ENCODE data around the gene PLCL1. TPM values are rescaled to one million over a fixed set of nuclear protein-coding genes. Genes with fewer than 3 reads are reported as not detected.

The PLCL1 gene
- total RNA-seq, 1 experiment from 2014 or later: 0.07 TPM

DNA sequence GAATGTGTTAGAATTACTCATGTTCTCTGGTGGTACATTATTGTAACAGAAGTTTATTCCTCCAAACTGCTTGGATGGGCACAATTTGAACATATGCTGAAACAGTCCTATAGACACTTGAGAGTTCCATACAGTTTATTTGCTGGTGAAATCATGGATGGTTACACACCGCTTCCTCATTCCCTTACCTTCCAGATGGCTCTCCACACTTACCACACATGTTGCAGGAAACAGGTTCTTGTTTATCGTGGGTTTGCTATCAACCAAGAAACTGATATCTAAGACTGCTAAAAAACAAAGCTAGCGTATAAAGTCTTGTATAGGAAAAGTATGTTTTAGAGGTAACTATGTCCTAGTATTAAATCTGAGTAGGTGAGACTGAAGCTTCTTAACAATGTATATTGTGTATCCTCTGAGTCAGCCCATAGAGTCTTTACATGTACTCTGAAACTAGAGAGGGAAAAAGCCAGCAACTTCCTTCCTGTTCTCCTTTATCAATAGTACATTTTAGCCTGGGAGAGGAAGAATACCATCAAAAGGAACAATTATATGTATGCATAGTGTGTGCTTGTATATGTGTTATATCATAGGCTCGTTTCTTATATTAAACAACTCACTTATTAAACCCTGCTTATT is 313.1 kb downstream of the PLCL1 start:
- Histone ChIP-seq H3K36me3 (ENCODE audit: control insufficient read depth in 1 of 2, insufficient read depth in 2 of 2, low read length in 2 of 2) (no peaks in the 10 kb centered on the region), H3K4me2 (ENCODE audit: low read length) (no peak overlapping the region), H3K27me3 (ENCODE audit: insufficient read depth, low read length) (peaks cover 14% of the 10 kb centered on the region), H2AFZ (ENCODE audit: low read depth, low read length, poor library complexity, severe bottlenecking) (no peak overlapping the region), H3K9me2 (ENCODE audit: insufficient read depth) (no peaks in the 10 kb centered on the region), H3K4me1 (ENCODE audit: control insufficient read depth in 1 of 2, insufficient read depth in 2 of 2, low read length in 2 of 2) (no peaks in the 10 kb centered on the region), H3K9ac (ENCODE audit: low read length) (no peak overlapping the region), H3K79me2 (ENCODE audit: insufficient read depth, low read length) (no peaks in the 10 kb centered on the region), H3K9me3 (ENCODE audit: control insufficient read depth in 1 of 2, insufficient read depth in 1 of 2, low read depth in 1 of 2, low read length in 2 of 2) (no peaks in the 10 kb centered on the region), H4K20me1 (ENCODE audit: insufficient read depth) (no peaks in the 10 kb centered on the region), H3K27ac (ENCODE audit: low read depth, low read length) (no peak overlapping the region), H3K4me3 (replicated peaks in 1 of 2; ENCODE audit: low read depth in 1 of 2, low read length in 2 of 2) (no peak overlapping the region)
- TF ChIP-seq POLR2AphosphoS5 (IDR thresholded peaks at IDR 0.05; ENCODE audit: low read depth, low read length) (no peak), EZH2phosphoT487 (IDR thresholded peaks at IDR 0.05; ENCODE audit: borderline replicate concordance) (no peak), CEBPB (IDR thresholded peaks at IDR 0.05; ENCODE audit: low read depth) (no peak), ZNF274 (IDR thresholded peaks at IDR 0.05; ENCODE audit: low read depth, low read length) (no peak), YY1 (IDR thresholded peaks at IDR 0.05; ENCODE audit: extremely low read depth, insufficient replicate concordance, low read depth, low read length) (no peak), ZFX (IDR thresholded peaks at IDR 0.05) (no peak), POLR2A (IDR thresholded peaks at IDR 0.05; ENCODE audit: borderline replicate concordance, extremely low read depth, insufficient read depth, insufficient read length) (no peak), MAX (IDR thresholded peaks at IDR 0.05) (no peak), FOSL1 (IDR thresholded peaks at IDR 0.05; ENCODE audit: low read depth) (no peak)
- TF ChIP-seq, protein P1, sequence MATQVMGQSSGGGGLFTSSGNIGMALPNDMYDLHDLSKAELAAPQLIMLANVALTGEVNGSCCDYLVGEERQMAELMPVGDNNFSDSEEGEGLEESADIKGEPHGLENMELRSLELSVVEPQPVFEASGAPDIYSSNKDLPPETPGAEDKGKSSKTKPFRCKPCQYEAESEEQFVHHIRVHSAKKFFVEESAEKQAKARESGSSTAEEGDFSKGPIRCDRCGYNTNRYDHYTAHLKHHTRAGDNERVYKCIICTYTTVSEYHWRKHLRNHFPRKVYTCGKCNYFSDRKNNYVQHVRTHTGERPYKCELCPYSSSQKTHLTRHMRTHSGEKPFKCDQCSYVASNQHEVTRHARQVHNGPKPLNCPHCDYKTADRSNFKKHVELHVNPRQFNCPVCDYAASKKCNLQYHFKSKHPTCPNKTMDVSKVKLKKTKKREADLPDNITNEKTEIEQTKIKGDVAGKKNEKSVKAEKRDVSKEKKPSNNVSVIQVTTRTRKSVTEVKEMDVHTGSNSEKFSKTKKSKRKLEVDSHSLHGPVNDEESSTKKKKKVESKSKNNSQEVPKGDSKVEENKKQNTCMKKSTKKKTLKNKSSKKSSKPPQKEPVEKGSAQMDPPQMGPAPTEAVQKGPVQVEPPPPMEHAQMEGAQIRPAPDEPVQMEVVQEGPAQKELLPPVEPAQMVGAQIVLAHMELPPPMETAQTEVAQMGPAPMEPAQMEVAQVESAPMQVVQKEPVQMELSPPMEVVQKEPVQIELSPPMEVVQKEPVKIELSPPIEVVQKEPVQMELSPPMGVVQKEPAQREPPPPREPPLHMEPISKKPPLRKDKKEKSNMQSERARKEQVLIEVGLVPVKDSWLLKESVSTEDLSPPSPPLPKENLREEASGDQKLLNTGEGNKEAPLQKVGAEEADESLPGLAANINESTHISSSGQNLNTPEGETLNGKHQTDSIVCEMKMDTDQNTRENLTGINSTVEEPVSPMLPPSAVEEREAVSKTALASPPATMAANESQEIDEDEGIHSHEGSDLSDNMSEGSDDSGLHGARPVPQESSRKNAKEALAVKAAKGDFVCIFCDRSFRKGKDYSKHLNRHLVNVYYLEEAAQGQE (IDR thresholded peaks at IDR 0.05; ENCODE audit: low read depth): no peak
- TF ChIP-seq, protein P2, sequence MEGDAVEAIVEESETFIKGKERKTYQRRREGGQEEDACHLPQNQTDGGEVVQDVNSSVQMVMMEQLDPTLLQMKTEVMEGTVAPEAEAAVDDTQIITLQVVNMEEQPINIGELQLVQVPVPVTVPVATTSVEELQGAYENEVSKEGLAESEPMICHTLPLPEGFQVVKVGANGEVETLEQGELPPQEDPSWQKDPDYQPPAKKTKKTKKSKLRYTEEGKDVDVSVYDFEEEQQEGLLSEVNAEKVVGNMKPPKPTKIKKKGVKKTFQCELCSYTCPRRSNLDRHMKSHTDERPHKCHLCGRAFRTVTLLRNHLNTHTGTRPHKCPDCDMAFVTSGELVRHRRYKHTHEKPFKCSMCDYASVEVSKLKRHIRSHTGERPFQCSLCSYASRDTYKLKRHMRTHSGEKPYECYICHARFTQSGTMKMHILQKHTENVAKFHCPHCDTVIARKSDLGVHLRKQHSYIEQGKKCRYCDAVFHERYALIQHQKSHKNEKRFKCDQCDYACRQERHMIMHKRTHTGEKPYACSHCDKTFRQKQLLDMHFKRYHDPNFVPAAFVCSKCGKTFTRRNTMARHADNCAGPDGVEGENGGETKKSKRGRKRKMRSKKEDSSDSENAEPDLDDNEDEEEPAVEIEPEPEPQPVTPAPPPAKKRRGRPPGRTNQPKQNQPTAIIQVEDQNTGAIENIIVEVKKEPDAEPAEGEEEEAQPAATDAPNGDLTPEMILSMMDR (IDR thresholded peaks at IDR 0.05 in 2 of 3, conservative IDR thresholded peaks at IDR 0.05 in 1 of 3; ENCODE audit: borderline replicate concordance in 1 of 3, insufficient read depth in 1 of 3, low read depth in 2 of 3, low read length in 2 of 3): no peak
- ChIA-PET CTCF (no interaction called here), RAD21 (ENCODE audit: low non-redundant PET in 1 of 2, low total read pairs in 2 of 2, uncharacterized antibody in 2 of 2, unreplicated experiment in 2 of 2) (no interaction called here), POLR2A (interaction anchor here (0.6 kb wide), 1 partner anchor 523 kb away, joined by 3 read pairs; no protein-coding TSS in a partner anchor)
- intact Hi-C loops (cut with micrococcal nuclease): no loop called here
- DNase-seq (ENCODE audit: low read depth, low spot score): no peak
- ATAC-seq: no peak
- no TSS peak for BruUV-seq (replicated peaks)

Data from HCT116 (cell line).